CD4-positive, CD25-positive, alpha-beta regulatory T cell (primary cell): ENCODE results near the gene AZIN2. TPM values are rescaled to one million over a fixed set of nuclear protein-coding genes. Genes with fewer than 3 reads are reported as not detected.

Source experiments
- ATAC-seq, 2 donors: fragments of 150-1000 bp; cut with Tn5 transposase; one replicate each; pipeline ENCODE4 v1.10.0; 2021; ENCODE audit warnings: low read depth in 2 of 2, moderate number of reproducible peaks in 2 of 2, moderate library complexity in 1 of 2
- DNase-seq, 3 donors: peaks; one replicate each; pipeline versions ENCODE4 v3.0.0 to v3.0.0-alpha.2; 2012 to 2022; ENCODE audit warnings: mixed read lengths in 1 of 3
- H3K27ac ChIP-seq: one replicate; pipeline ENCODE4 v1.7.0; 2013; ENCODE audit warnings: mild to moderate bottlenecking, low read length; ENCODE audit not compliant: insufficient read depth, poor library complexity, severe bottlenecking
- H3K27me3 ChIP-seq: one replicate; pipeline ENCODE4 v1.7.0; 2013; ENCODE audit warnings: low read length; ENCODE audit not compliant: control insufficient read depth, insufficient read depth
- H3K36me3 ChIP-seq: one replicate; pipeline ENCODE4 v1.7.0; 2013; ENCODE audit warnings: mild to moderate bottlenecking, low read length, moderate library complexity; ENCODE audit not compliant: control insufficient read depth, insufficient read depth
- H3K4me1 ChIP-seq: 2 replicates; pipeline ENCODE4 v1.7.0; 2013; ENCODE audit warnings: mild to moderate bottlenecking, low read length; ENCODE audit not compliant: insufficient read depth, control insufficient read depth, poor library complexity, severe bottlenecking
- H3K4me3 ChIP-seq: one replicate; pipeline ENCODE4 v1.7.0; 2013; ENCODE audit warnings: low read depth, mild to moderate bottlenecking, low read length, moderate library complexity
- H3K9me3 ChIP-seq, 2 experiments: 1 replicate in 1 of 2; 2 replicates in 1 of 2; pipeline ENCODE4 v1.7.0; 2013; ENCODE audit warnings: low read length in 2 of 2, mild to moderate bottlenecking in 1 of 2, moderate library complexity in 1 of 2; ENCODE audit not compliant: control insufficient read depth in 2 of 2
- H3K27ac Mint-ChIP-seq, 3 donors: one replicate each; pipeline ENCODE4 v1.8.0; 2020 to 2022; ENCODE audit warnings: mild to moderate bottlenecking in 3 of 3, mixed read lengths in 3 of 3, moderate library complexity in 2 of 3
- H3K27me3 Mint-ChIP-seq: one replicate; pipeline ENCODE4 v1.8.0; 2022; ENCODE audit warnings: mild to moderate bottlenecking, mixed read lengths
- H3K36me3 Mint-ChIP-seq: one replicate; pipeline ENCODE4 v1.8.0; 2020; ENCODE audit warnings: mixed read lengths
- H3K4me1 Mint-ChIP-seq, 4 donors: one replicate each; pipeline ENCODE4 v1.8.0; 2020 to 2022; ENCODE audit warnings: mixed read lengths in 4 of 4, mild to moderate bottlenecking in 1 of 4
- H3K4me3 Mint-ChIP-seq, 4 donors: one replicate each; pipeline ENCODE4 v1.8.0; 2020 to 2022; ENCODE audit warnings: mild to moderate bottlenecking in 4 of 4, mixed read lengths in 4 of 4, moderate library complexity in 3 of 4
- H3K9me3 Mint-ChIP-seq, 7 donors: one replicate each; pipeline ENCODE4 v1.8.0; 2020 to 2022; ENCODE audit warnings: mixed read lengths in 7 of 7, mild to moderate bottlenecking in 3 of 7, moderate library complexity in 2 of 7
- polyA plus RNA-seq, 4 donors: library from polyadenylated mRNA; unstranded; fragments of 300-500 nt; fragmentation: Illumina TruSeq; gene quantifications; one replicate each; pipeline ENCODE4 v1.2.3, GENCODE V29; 2021
- total RNA-seq: library from RNA; stranded (reverse); gene quantifications from one replicate; pipeline ENCODE4 v1.2.3, GENCODE V29; 2022

The AZIN2 gene
- total and polyA plus RNA-seq, 5 donors from 2014 or later = 0.69 to 1.9 (median 1.3) TPM; not detected in 1

GRCh38 chr1:33167650-33168447, 86.9 kb downstream of the AZIN2 start:
- DNase-seq = no peak
- Mint-ChIP-seq H3K36me3 (peaks cover 29% of the 10 kb centered on the region), H3K27ac (peak overlapping the region in 1 of 3 donors; percentile 85)

DNA sequence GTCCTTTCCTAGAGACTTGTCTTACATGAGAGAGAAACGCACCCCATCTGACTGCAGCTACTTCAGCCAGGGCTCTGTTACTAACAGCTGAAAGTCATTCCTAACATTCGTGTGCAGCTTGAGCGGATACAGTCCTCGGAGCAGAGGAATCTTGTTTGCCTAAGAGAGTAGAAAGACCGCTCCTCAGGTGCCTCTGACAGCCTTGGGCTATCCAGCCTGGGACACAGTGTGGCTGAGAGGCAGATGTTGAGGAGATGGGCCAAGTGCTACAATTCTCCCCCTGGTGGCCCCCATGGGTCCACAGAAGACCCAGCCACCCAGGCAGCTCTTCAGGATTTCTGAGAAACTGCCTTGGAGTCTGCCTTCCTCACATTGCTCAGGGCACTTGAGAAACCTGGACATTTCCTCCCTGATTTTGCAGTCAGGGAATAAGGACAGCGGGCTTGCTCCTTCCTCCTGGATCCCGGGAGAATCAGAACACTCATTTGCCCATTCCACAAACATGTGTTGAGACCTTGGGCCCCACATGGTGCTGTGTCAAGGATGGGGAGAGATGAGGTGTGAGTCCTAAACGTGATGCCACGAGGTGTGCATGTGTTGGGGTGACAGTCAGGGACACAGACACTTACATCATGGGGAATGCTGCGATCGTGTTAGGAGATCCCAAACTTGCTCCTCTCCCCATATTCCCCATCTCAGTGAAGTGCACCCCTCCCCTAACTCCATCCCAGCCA, 87.8 kb downstream of the AZIN2 start:
- Mint-ChIP-seq H3K9me3 (peaks cover 0 to 1% (median 0%) of the 10 kb centered on the region in 7 donors), H3K27ac (no peak overlapping the region), H3K27me3 (no peaks in the 10 kb centered on the region), H3K4me1 (peaks cover 0 to 27% (median 26%) of the 10 kb centered on the region in 4 donors), H3K36me3 (peaks cover 35% of the 10 kb centered on the region), H3K4me3 (no peak overlapping the region)
- H3K4me3 ChIP-seq = no peak overlapping the region
- ATAC-seq (no peak), DNase-seq (no peak)
- H3K27me3 ChIP-seq = no peaks in the 10 kb centered on the region
- peaks cover 18% of the 10 kb centered on the region for H3K36me3 ChIP-seq
- H3K9me3 ChIP-seq = no peaks in the 10 kb centered on the region
- no peak overlapping the region for H3K27ac ChIP-seq
- H3K4me1 ChIP-seq = peaks cover 6% of the 10 kb centered on the region

More at GRCh38 chr1:33167650-33168447, 86.9 kb downstream of the AZIN2 start:
- Histone ChIP-seq H3K9me3 (no peaks in the 10 kb centered on the region), H3K27me3 (no peaks in the 10 kb centered on the region), H3K4me1 (peaks cover 6% of the 10 kb centered on the region), H3K36me3 (peaks cover 19% of the 10 kb centered on the region), H3K4me3 (no peak overlapping the region), H3K27ac (no peak overlapping the region)
- Mint-ChIP-seq H3K27me3 (no peaks in the 10 kb centered on the region), H3K9me3 (peaks cover 0 to 1% (median 0%) of the 10 kb centered on the region in 7 donors), H3K4me3 (no peak overlapping the region), H3K4me1 (peaks cover 0 to 21% (median 21%) of the 10 kb centered on the region in 4 donors)
- no peak for ATAC-seq

- Histone ChIP-seq H3K36me3 (peaks cover 17% of the 10 kb centered on the region), H3K27ac (no peak overlapping the region), H3K4me1 (peaks cover 6% of the 10 kb centered on the region), H3K9me3 (no peaks in the 10 kb centered on the region), H3K27me3 (no peaks in the 10 kb centered on the region), H3K4me3 (no peak overlapping the region)
- H3K4me3 Mint-ChIP-seq = no peak overlapping the region
- peaks cover 35% of the 10 kb centered on the region for H3K36me3 Mint-ChIP-seq
- ATAC-seq = no peak
- H3K27me3 Mint-ChIP-seq = no peaks in the 10 kb centered on the region
- H3K9me3 Mint-ChIP-seq = peaks cover 0 to 1% (median 0%) of the 10 kb centered on the region in 7 donors
- no peak for DNase-seq
- no peak overlapping the region for H3K27ac Mint-ChIP-seq
- H3K4me1 Mint-ChIP-seq = peaks cover 0 to 33% (median 26%) of the 10 kb centered on the region in 4 donors
Observed at GRCh38 chr1:33169290-33170055, 88.5 kb downstream of the AZIN2 start.

Other genes starting within 250 kb of the AZIN2 start
- gene FNDC5, start 210.2 kb upstream of the AZIN2 start, total RNA-seq = not detected
- gene FNDC5, start 210.2 kb upstream of the AZIN2 start, polyA plus RNA-seq = not detected
- not detected for gene HPCA, start 194.7 kb upstream of the AZIN2 start, total RNA-seq
- gene HPCA, start 194.7 kb upstream of the AZIN2 start, polyA plus RNA-seq = not detected
- not detected for gene TMEM54, start 179.8 kb upstream of the AZIN2 start, total RNA-seq
- not detected for gene TMEM54, start 179.8 kb upstream of the AZIN2 start, polyA plus RNA-seq
- 44.9 TPM for gene RNF19B, start 116.3 kb upstream of the AZIN2 start, total RNA-seq
- 1 to 10 TPM; 2.0 to 2.6 (median 2.4) TPM for gene RNF19B, start 116.3 kb upstream of the AZIN2 start, polyA plus RNA-seq
- gene AK2, start 44.3 kb upstream of the AZIN2 start, total RNA-seq = 55.3 TPM
- gene AK2, start 44.3 kb upstream of the AZIN2 start, polyA plus RNA-seq = 100 to 1,000 TPM; 111 to 122 (median 115) TPM
- 29.1 TPM for gene TRIM62, start 100.9 kb downstream of the AZIN2 start, total RNA-seq
- gene TRIM62, start 100.9 kb downstream of the AZIN2 start, polyA plus RNA-seq = 1 to 10 TPM; 5.6 to 7.5 (median 6.2) TPM
- gene ZNF362, start 175.3 kb downstream of the AZIN2 start, total RNA-seq = 20.2 TPM
- 10 to 100 TPM; 12.2 to 21.7 (median 14.0) TPM for gene ZNF362, start 175.3 kb downstream of the AZIN2 start, polyA plus RNA-seq
- gene A3GALT2, start 239.9 kb downstream of the AZIN2 start, total RNA-seq = not detected
- gene A3GALT2, start 239.9 kb downstream of the AZIN2 start, polyA plus RNA-seq = not detected